Middle frontal gyrus (tissue), 1 donor: ENCODE data around the gene GOLGA6B.
"Not testable (repeated sequence)": the region's sequence is repeated elsewhere in the genome, so short reads cannot be mapped to it uniquely, and the experiment has no call there.

ENCODE experiments used
- DNase-seq: peaks from one replicate; pipeline ENCODE4 v3.0.0-alpha.2; 2015; ENCODE audit warnings: low spot score; ENCODE audit errors: extremely low spot score

The GOLGA6B gene

GRCh38 chr15:72654397-72654796 is at the start of gene GOLGA6B:
Gene GOLGA6B, plus strand, starts transcription at chr15:72654697. Its CDS starts 41 bp downstream, at chr15:72654738.
- not testable (repeated sequence) for DNase-seq

- no peak for DNase-seq
Measured at GRCh38 chr15:72604794-72605193, 49.7 kb upstream of the GOLGA6B start.

- DNase-seq, result not testable (repeated sequence)
Measured at GRCh38 chr15:72608084-72608483, 46.4 kb upstream of the GOLGA6B start.

- no peak for DNase-seq
Measured at GRCh38 chr15:72609862-72610261, 44.6 kb upstream of the GOLGA6B start.

- DNase-seq, result not testable (repeated sequence)
Measured at GRCh38 chr15:72612324-72612723, 42.2 kb upstream of the GOLGA6B start.

- no peak for DNase-seq
Measured at GRCh38 chr15:72614810-72615532, 39.5 kb upstream of the GOLGA6B start.

GRCh38 chr15:72615533-72616233 is 38.8 kb upstream of the GOLGA6B start:
- DNase-seq, result not testable (repeated sequence)

- no peak for DNase-seq
Measured at GRCh38 chr15:72616491-72617210, 37.8 kb upstream of the GOLGA6B start.

GRCh38 chr15:72623854-72624253 is 30.6 kb upstream of the GOLGA6B start:
- DNase-seq, result not testable (repeated sequence)

GRCh38 chr15:72626153-72626552 is 28.3 kb upstream of the GOLGA6B start:
- not testable (repeated sequence) for DNase-seq

- not testable (repeated sequence) for DNase-seq
Measured at GRCh38 chr15:72628249-72629067, 26.0 kb upstream of the GOLGA6B start.

GRCh38 chr15:72629068-72629570 is 25.4 kb upstream of the GOLGA6B start:
- not testable (repeated sequence) for DNase-seq

GRCh38 chr15:72636519-72637282 is 17.8 kb upstream of the GOLGA6B start:
- peak; percentile 69 for DNase-seq

- DNase-seq, result not testable (repeated sequence)
Measured at GRCh38 chr15:72639759-72640483, 14.6 kb upstream of the GOLGA6B start.

GRCh38 chr15:72642271-72642670 is 12.2 kb upstream of the GOLGA6B start:
- DNase-seq, result not testable (repeated sequence)

- DNase-seq, result not testable (repeated sequence)
Measured at GRCh38 chr15:72648631-72649253, 5.8 kb upstream of the GOLGA6B start.

GRCh38 chr15:72656014-72656413 is 1.5 kb downstream of the GOLGA6B start:
- DNase-seq, result not testable (repeated sequence)

- not testable (repeated sequence) for DNase-seq
Measured at GRCh38 chr15:72661081-72661480, 6.6 kb downstream of the GOLGA6B start.

GRCh38 chr15:72663931-72664330 is 9.4 kb downstream of the GOLGA6B start:
- not testable (repeated sequence) for DNase-seq
